Heart left ventricle (tissue), 13 donors: ENCODE results near the gene SIAH2.

Source experiments
- POLR2A ChIP-seq, 2 donors: fragments of 450-650 bp; IDR thresholded peaks; one replicate each; pipeline ENCODE4 v1.6.1; 2017; ENCODE audit warnings: antibody characterized with exemption in 2 of 2, mild to moderate bottlenecking in 2 of 2, moderate library complexity in 2 of 2
- TF ChIP-seq, protein P1 (sequence below), 12 donors: fragments of 200-600 bp; sonication (generic) in 4 of 12; IDR thresholded peaks; one replicate each; pipeline versions ENCODE4 v1.5.0 to v1.8.0; 2018 to 2022; ENCODE audit warnings: antibody characterized with exemption in 12 of 12, mild to moderate bottlenecking in 5 of 12
- donor health status: ischemic (EF 13 %, LVEDD 7.1; RV severe dilation, severe dysfunction).
- donor health status: DM: no; HTN: yes; CAD: no.
- donor health status: DM: no; HTN: no; CAD: no.
- donor health status: ischemic (EF 25% LVEDD 6.9; RV normal size, moderate dysfunction).
- donor health status: ischemic (EF 25% LVEDD 5.7; RV mildly dilated, moderate dysfunction).
- donor health status: ischemic (EF 35%, LVEDD 5.7; RV mildly dilated, moderate dysfunction).
- donor health status: nonischemic (EF 11% LVEDD 7.7; RV severe dilation, severe dysfunction).
- donor health status: DM: yes; HTN: yes; CAD: no.
- donor health status: PGD.
- donor health status: ischemic (EF 29% LVEDD 5.4; RV normal size, mild dysfunction).
- donor health status: nonischemic (EF 23%, LVEDD 6.1; RV moderate dilation, normal function).

GRCh38 chr3:150810641-150811040 lies 47.7 kb upstream of the SIAH2 start:
- TF ChIP-seq POLR2A (IDR thresholded peaks at IDR 0.05) = no peak
- TF ChIP-seq, protein P1, sequence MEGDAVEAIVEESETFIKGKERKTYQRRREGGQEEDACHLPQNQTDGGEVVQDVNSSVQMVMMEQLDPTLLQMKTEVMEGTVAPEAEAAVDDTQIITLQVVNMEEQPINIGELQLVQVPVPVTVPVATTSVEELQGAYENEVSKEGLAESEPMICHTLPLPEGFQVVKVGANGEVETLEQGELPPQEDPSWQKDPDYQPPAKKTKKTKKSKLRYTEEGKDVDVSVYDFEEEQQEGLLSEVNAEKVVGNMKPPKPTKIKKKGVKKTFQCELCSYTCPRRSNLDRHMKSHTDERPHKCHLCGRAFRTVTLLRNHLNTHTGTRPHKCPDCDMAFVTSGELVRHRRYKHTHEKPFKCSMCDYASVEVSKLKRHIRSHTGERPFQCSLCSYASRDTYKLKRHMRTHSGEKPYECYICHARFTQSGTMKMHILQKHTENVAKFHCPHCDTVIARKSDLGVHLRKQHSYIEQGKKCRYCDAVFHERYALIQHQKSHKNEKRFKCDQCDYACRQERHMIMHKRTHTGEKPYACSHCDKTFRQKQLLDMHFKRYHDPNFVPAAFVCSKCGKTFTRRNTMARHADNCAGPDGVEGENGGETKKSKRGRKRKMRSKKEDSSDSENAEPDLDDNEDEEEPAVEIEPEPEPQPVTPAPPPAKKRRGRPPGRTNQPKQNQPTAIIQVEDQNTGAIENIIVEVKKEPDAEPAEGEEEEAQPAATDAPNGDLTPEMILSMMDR (IDR thresholded peaks at IDR 0.05) = no peak
